Prostate gland (tissue), 2 donors: ENCODE data around the gene TARBP1. TPM values are rescaled to one million over a fixed set of nuclear protein-coding genes. Genes with fewer than 3 reads are reported as not detected.

Experiments
- DNase-seq: peaks from one replicate; pipeline ENCODE4 v3.0.0-alpha.2; 2019; ENCODE audit warnings: low spot score
- H3K27ac ChIP-seq, 2 donors: fragments of 200-600 bp; sonication (generic); 2 replicates each; pipeline ENCODE4 v1.5.1; 2017 to 2019
- H3K27me3 ChIP-seq: fragments of 200-600 bp; sonication (generic); replicated peaks from 2 replicates; pipeline ENCODE4 v1.5.1; 2019; ENCODE audit not compliant: insufficient read depth
- H3K36me3 ChIP-seq, 2 donors: fragments of 200-600 bp; sonication (generic); 1 replicate in 1 of 2; 2 replicates in 1 of 2; pipeline versions ENCODE4 v1.5.1 to v1.8.1; 2017 to 2019
- H3K4me1 ChIP-seq: fragments of 200-600 bp; sonication (generic); replicated peaks from 2 replicates; pipeline ENCODE4 v1.5.1; 2019
- H3K4me3 ChIP-seq, 2 donors: fragments of 200-600 bp; sonication (generic); 2 replicates each; pipeline ENCODE4 v1.5.1; 2017 to 2019
- H3K9me3 ChIP-seq: fragments of 200-600 bp; sonication (generic); 2 replicates; pipeline ENCODE4 v1.5.1; 2017
- CTCF ChIP-seq, 4 experiments: fragments of 200-600 bp in 2 of 4; fragments of 450-650 bp in 2 of 4; sonication (generic) in 2 of 4; IDR thresholded peaks; 1 replicate in 3 of 4; 2 replicates in 1 of 4; pipeline ENCODE4 v1.5.1; 2016 to 2019; ENCODE audit warnings: antibody characterized with exemption in 4 of 4, mild to moderate bottlenecking in 2 of 4, moderate library complexity in 2 of 4
- POLR2A ChIP-seq: fragments of 450-650 bp; IDR thresholded peaks from one replicate; pipeline ENCODE4 v1.6.1; 2016; ENCODE audit warnings: antibody characterized with exemption, mild to moderate bottlenecking
- POLR2AphosphoS5 ChIP-seq: sonication (generic); formaldehyde crosslinking; IDR thresholded peaks from one replicate; pipeline ENCODE4 v1.6.1; 2017; ENCODE audit warnings: antibody characterized with exemption
- WGBS: methylation state at CpG from one replicate; pipeline ENCODE4 v1.1.5; 2018; 5-methylcytosine and 5-hydroxymethylcytosine counted together
- intact Hi-C: fragments of 100-400 bp; cut with DNase I; formaldehyde crosslinking; loops from one replicate; pipeline ENCODE4 v1.14.2; 2022
- total RNA-seq, 2 donors: library from RNA; depleted of rRNA; stranded (reverse); fragments of >200 nt; gene quantifications; one replicate each; pipeline ENCODE4 v1.1.0, GENCODE V29; 2016

Gene TARBP1
- total RNA-seq, 2 donors from 2014 or later, result 24.8 to 33.0 TPM

GRCh38 chr1:234494049-234494448 is 15.1 kb upstream of the TARBP1 start:
- Histone ChIP-seq H3K9me3 (no peaks in the 10 kb centered on the region), H3K27me3 (no peaks in the 10 kb centered on the region), H3K36me3 (no peaks in the 10 kb centered on the region), H3K27ac (no peak overlapping the region), H3K4me1 (peaks cover 4% of the 10 kb centered on the region), H3K4me3 (no peak overlapping the region)
- intact Hi-C loops, result no loop called here
- DNase-seq, result no peak
- WGBS, result 95% methylated on average over 4 of the region's 4 CpGs
- TF ChIP-seq POLR2A, result no peak
- no peak for TF ChIP-seq POLR2AphosphoS5
- TF ChIP-seq CTCF (IDR thresholded peaks at IDR 0.05), result no peak

GRCh38 chr1:234490793-234491479 is 12.0 kb upstream of the TARBP1 start:
- TF ChIP-seq CTCF (IDR thresholded peaks at IDR 0.05) (no peak), POLR2A (no peak), POLR2AphosphoS5 (no peak)
- Histone ChIP-seq H3K4me3 (no peak overlapping the region), H3K9me3 (no peaks in the 10 kb centered on the region), H3K27me3 (no peaks in the 10 kb centered on the region), H3K36me3 (no peaks in the 10 kb centered on the region), H3K4me1 (no peaks in the 10 kb centered on the region), H3K27ac (no peak overlapping the region)
- intact Hi-C loops, result no loop called here
- no peak for DNase-seq
- WGBS, result 64% methylated on average over 4 of the region's 4 CpGs

- no peak for TF ChIP-seq POLR2AphosphoS5
- TF ChIP-seq CTCF (IDR thresholded peaks at IDR 0.05), result no peak
- no peak for TF ChIP-seq POLR2A
- no peaks in the 10 kb centered on the region for H3K4me1 ChIP-seq
- no peak overlapping the region for H3K27ac ChIP-seq
- no peaks in the 10 kb centered on the region for H3K27me3 ChIP-seq
- DNase-seq, result no peak
- WGBS, result 38% methylated on average over 2 of the region's 2 CpGs
- intact Hi-C loops, result no loop called here
- H3K36me3 ChIP-seq, result no peaks in the 10 kb centered on the region
- no peak overlapping the region for H3K4me3 ChIP-seq
- no peaks in the 10 kb centered on the region for H3K9me3 ChIP-seq
Observed at GRCh38 chr1:234489698-234490077, 10.7 kb upstream of the TARBP1 start.

GRCh38 chr1:234489007-234489697 is 10.2 kb upstream of the TARBP1 start:
- TF ChIP-seq POLR2A (no peak), CTCF (IDR thresholded peaks at IDR 0.05) (peak in 1 of 4 experiments; percentile 8)
- Histone ChIP-seq H3K27me3 (no peaks in the 10 kb centered on the region), H3K4me1 (no peaks in the 10 kb centered on the region), H3K36me3 (no peaks in the 10 kb centered on the region), H3K9me3 (no peaks in the 10 kb centered on the region), H3K4me3 (no peak overlapping the region), H3K27ac (no peak overlapping the region)
- DNase-seq, result no peak
- 80% methylated on average over 11 of the region's 11 CpGs for WGBS
- intact Hi-C loops, result no loop called here
